Parathyroid adenoma (tissue), 2 donors: ENCODE measurements around the gene PABPN1.

Experiments
- H2AFZ ChIP-seq: fragments of 300-600 bp; sonication (generic); one replicate; pipeline ENCODE4 v1.7.0; 2017; ENCODE audit warnings: antibody characterized with exemption, mild to moderate bottlenecking
- H3K27ac ChIP-seq: fragments of 300-600 bp; sonication (generic); one replicate; pipeline ENCODE4 v1.7.0; 2017
- H3K27me3 ChIP-seq: fragments of 300-600 bp; sonication (generic); one replicate; pipeline ENCODE4 v1.7.0; 2017; ENCODE audit warnings: low read length; ENCODE audit not compliant: control insufficient read depth, insufficient read depth
- H3K36me3 ChIP-seq: fragments of 300-600 bp; sonication (generic); one replicate; pipeline ENCODE4 v1.7.0; 2017; ENCODE audit warnings: low read length; ENCODE audit not compliant: control insufficient read depth, insufficient read depth
- H3K4me1 ChIP-seq: fragments of 300-600 bp; sonication (generic); one replicate; pipeline ENCODE4 v1.7.0; 2017; ENCODE audit warnings: control low read depth
- H3K4me2 ChIP-seq: fragments of 300-600 bp; sonication (generic); one replicate; pipeline ENCODE4 v1.7.0; 2017; ENCODE audit warnings: low read length
- H3K4me3 ChIP-seq: fragments of 300-600 bp; sonication (generic); one replicate; pipeline ENCODE4 v1.7.0; 2017; ENCODE audit warnings: low read depth, low read length
- H3K79me2 ChIP-seq: fragments of 300-600 bp; sonication (generic); one replicate; pipeline ENCODE4 v1.7.0; 2017; ENCODE audit warnings: control low read depth
- H3K9ac ChIP-seq: fragments of 300-600 bp; sonication (generic); one replicate; pipeline ENCODE4 v1.7.0; 2017; ENCODE audit warnings: mild to moderate bottlenecking
- H3K9me3 ChIP-seq: fragments of 300-600 bp; sonication (generic); one replicate; pipeline ENCODE4 v1.7.0; 2017; ENCODE audit warnings: low read length; ENCODE audit not compliant: control insufficient read depth
- TF ChIP-seq, protein P1 (sequence below): fragments of 300-600 bp; sonication (generic); IDR thresholded peaks from one replicate; pipeline ENCODE4 v1.7.0; 2017; ENCODE audit warnings: antibody characterized with exemption, mild to moderate bottlenecking
- donor health status: primary hyperparathyroidism.

PABPN1 gene

GRCh38 chr14:23307687-23308644, 13.3 kb upstream of the PABPN1 start:
- Histone ChIP-seq H3K4me1 (peaks cover 12% of the 10 kb centered on the region), H3K9me3 (no peaks in the 10 kb centered on the region), H3K27ac (peak overlapping the region; percentile 93), H3K79me2 (peaks cover 14% of the 10 kb centered on the region), H3K9ac (no peak overlapping the region), H2AFZ (no peak overlapping the region), H3K36me3 (no peaks in the 10 kb centered on the region), H3K4me2 (peak overlapping the region; percentile 99), H3K4me3 (peak overlapping the region; percentile 84), H3K27me3 (no peaks in the 10 kb centered on the region)
- TF ChIP-seq, protein P1, sequence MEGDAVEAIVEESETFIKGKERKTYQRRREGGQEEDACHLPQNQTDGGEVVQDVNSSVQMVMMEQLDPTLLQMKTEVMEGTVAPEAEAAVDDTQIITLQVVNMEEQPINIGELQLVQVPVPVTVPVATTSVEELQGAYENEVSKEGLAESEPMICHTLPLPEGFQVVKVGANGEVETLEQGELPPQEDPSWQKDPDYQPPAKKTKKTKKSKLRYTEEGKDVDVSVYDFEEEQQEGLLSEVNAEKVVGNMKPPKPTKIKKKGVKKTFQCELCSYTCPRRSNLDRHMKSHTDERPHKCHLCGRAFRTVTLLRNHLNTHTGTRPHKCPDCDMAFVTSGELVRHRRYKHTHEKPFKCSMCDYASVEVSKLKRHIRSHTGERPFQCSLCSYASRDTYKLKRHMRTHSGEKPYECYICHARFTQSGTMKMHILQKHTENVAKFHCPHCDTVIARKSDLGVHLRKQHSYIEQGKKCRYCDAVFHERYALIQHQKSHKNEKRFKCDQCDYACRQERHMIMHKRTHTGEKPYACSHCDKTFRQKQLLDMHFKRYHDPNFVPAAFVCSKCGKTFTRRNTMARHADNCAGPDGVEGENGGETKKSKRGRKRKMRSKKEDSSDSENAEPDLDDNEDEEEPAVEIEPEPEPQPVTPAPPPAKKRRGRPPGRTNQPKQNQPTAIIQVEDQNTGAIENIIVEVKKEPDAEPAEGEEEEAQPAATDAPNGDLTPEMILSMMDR: no peak

- Histone ChIP-seq H3K27ac (no peak overlapping the region), H2AFZ (no peak overlapping the region), H3K36me3 (no peaks in the 10 kb centered on the region), H3K4me1 (peaks cover 12% of the 10 kb centered on the region), H3K4me3 (no peak overlapping the region), H3K4me2 (no peak overlapping the region), H3K9ac (no peak overlapping the region), H3K79me2 (peaks cover 14% of the 10 kb centered on the region), H3K9me3 (no peaks in the 10 kb centered on the region), H3K27me3 (no peaks in the 10 kb centered on the region)
- TF ChIP-seq, protein P1: no peak
Observed at GRCh38 chr14:23308721-23309445, 12.4 kb upstream of the PABPN1 start.

DNA sequence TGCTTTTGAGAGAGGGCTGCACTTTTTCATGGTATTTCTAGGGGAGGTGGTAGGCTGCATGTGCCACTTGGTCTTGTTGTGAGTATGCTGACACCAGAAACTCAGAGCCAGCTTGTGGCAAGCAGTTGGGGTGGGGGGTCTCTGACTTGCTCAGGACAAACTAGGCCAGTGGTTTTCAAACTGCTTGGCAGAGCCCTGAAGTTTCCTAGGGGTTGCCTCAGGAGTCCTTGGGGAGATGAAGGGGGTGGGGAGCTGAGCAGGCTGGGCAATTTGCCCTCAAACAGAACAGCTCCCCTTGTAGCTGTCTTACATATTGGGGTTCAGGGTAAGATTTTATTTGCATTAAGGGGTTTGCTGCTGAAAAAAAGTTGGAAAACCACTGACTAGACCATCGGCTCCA, 10.7 kb upstream of the PABPN1 start:
- TF ChIP-seq, protein P1: no peak
- no peak overlapping the region for H3K4me3 ChIP-seq
- no peak overlapping the region for H2AFZ ChIP-seq
- no peaks in the 10 kb centered on the region for H3K36me3 ChIP-seq
- no peak overlapping the region for H3K4me2 ChIP-seq
- H3K79me2 ChIP-seq: peaks cover 14% of the 10 kb centered on the region
- H3K9ac ChIP-seq: no peak overlapping the region
- H3K27me3 ChIP-seq: no peaks in the 10 kb centered on the region
- no peak overlapping the region for H3K27ac ChIP-seq
- peaks cover 12% of the 10 kb centered on the region for H3K4me1 ChIP-seq
- no peaks in the 10 kb centered on the region for H3K9me3 ChIP-seq

DNA sequence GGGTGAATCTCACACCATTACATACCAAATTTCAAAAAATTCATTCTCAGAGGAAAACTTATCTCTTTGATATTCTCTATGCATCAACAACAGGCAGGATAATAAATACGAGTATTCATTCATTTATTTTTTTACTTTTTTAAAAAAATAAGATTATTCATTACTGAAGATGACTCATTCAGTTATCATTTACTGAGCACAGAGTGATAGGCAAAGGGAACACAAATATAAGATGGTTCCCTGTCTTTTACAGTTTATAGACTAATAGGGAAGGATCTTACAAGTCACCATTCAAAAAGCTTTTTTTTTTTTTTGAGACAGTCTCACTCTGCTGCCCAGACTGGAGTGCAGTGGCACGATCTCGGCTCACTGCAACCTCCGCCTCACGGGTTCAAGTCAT, 5.0 kb upstream of the PABPN1 start:
- TF ChIP-seq, protein P1: no peak

More for the DNA sequence above, 5.0 kb upstream of the PABPN1 start:
- no peak overlapping the region for H3K9ac ChIP-seq
- no peaks in the 10 kb centered on the region for H3K79me2 ChIP-seq
- H3K27me3 ChIP-seq: no peaks in the 10 kb centered on the region
- H3K4me3 ChIP-seq: no peak overlapping the region
- no peak overlapping the region for H3K4me2 ChIP-seq
- H2AFZ ChIP-seq: no peak overlapping the region
- no peaks in the 10 kb centered on the region for H3K9me3 ChIP-seq
- peaks cover 5% of the 10 kb centered on the region for H3K4me1 ChIP-seq
- H3K27ac ChIP-seq: no peak overlapping the region
- no peaks in the 10 kb centered on the region for H3K36me3 ChIP-seq
